SK-N-MC (cell line): Measurements from ENCODE around the gene HARS2.
"Not testable (repeated sequence)": the region's sequence is repeated elsewhere in the genome, so short reads cannot be mapped to it uniquely, and the experiment has no call there.

Experiments
- DNase-seq: peaks from one replicate; pipeline ENCODE4 v3.0.0-alpha.2; 2011; ENCODE audit warnings: low read depth, low spot score
- H3K27ac ChIP-seq: fragments of 200-600 bp; sonication (generic); 2 replicates; pipeline ENCODE4 v1.5.1; 2016; ENCODE audit warnings: mixed run types
- H3K36me3 ChIP-seq: fragments of 200-600 bp; sonication (generic); 2 replicates; pipeline ENCODE4 v1.6.1; 2017; ENCODE audit warnings: antibody characterized with exemption, low read length, mixed read lengths; ENCODE audit not compliant: insufficient read depth
- H3K4me3 ChIP-seq: fragments of 200-600 bp; sonication (generic); 2 replicates; pipeline ENCODE4 v1.5.1; 2016
- H3K9ac ChIP-seq: fragments of 200-600 bp; sonication (generic); 2 replicates; pipeline ENCODE4 v1.8.0; 2017; ENCODE audit warnings: mixed run types, mixed read lengths; ENCODE audit not compliant: insufficient read length
- H3K9me3 ChIP-seq: fragments of 200-600 bp; sonication (generic); 2 replicates; pipeline ENCODE4 v1.6.1; 2017; ENCODE audit warnings: low read depth, mild to moderate bottlenecking, antibody characterized with exemption, low read length, moderate library complexity, mixed read lengths
- EZH2 ChIP-seq: fragments of 200-600 bp; sonication (generic); IDR thresholded peaks from one replicate; pipeline ENCODE4 v1.6.1; 2017; ENCODE audit warnings: antibody characterized with exemption
- FOXP2 ChIP-seq: optimal IDR thresholded peaks from 2 replicates; pipeline ENCODE3; 2011; ENCODE audit warnings: mild to moderate bottlenecking, moderate library complexity; ENCODE audit not compliant: insufficient read depth; ENCODE audit errors: extremely low read length, control extremely low read depth
- POLR2AphosphoS5 ChIP-seq: IDR thresholded peaks from 2 replicates; pipeline ENCODE4 v1.6.1; 2012; ENCODE audit warnings: mild to moderate bottlenecking, low read depth, low read length, borderline replicate concordance

Gene HARS2

DNA sequence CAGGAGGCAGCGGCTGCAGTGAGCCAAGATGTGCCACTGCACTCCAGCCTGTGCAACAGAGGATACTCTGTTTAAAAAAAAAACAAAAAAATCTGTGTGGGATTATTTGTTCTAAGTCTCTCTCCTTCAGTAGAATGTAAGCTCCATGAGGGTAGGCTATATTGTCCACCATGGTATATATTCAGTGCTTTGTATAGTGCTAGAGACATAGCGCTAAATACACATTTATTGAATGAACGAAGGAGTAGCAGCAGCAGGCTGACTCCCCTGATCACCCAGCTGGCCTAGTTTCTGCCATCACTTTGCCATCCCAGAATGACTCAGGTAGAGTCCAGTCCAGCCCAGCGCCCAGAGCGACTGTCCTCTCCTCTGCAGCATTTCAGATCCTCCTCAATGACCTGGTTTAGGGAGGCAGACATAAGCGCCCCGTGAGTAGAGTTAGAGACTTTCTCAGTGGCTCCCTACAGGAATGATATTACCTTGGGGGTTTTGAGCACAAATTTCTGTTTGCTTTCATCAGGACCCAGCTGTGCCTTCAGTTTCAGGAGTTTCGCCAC lies 801 bp upstream of the HARS2 start:
- peak overlapping the region; percentile 95 for H3K4me3 ChIP-seq
- H3K9ac ChIP-seq: peak overlapping the region; percentile 96
- H3K36me3 ChIP-seq: peaks cover 47% of the 10 kb centered on the region
- no peak for DNase-seq
- no peaks in the 10 kb centered on the region for H3K9me3 ChIP-seq
- H3K27ac ChIP-seq: no peak overlapping the region
- no peak for TF ChIP-seq FOXP2
- TF ChIP-seq EZH2: no peak
- no peak for TF ChIP-seq POLR2AphosphoS5

DNA sequence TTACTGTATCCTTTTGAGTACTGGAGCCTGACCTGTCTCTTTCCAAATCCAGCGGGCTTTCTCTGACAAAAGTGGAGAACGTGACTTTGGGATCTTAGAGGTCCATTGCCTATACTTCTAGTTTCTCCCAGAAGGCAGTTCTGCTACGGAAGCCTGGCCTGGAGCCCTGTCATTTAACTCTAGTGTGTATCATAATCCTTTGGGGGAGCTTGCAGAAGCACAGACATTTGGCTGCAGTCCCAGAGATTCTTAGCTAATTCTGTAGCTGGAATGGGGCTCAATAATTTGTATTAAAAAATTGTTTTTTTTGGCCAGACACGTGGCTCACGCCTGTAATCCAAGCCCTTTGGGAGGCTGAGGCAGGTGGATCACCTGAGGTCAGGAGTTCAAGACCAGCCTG lies 3.0 kb downstream of the HARS2 start:
- H3K36me3 ChIP-seq: peaks cover 63% of the 10 kb centered on the region
- no peak overlapping the region for H3K9ac ChIP-seq
- H3K27ac ChIP-seq: no peak overlapping the region
- no peak overlapping the region for H3K4me3 ChIP-seq
- no peak for TF ChIP-seq EZH2
- TF ChIP-seq POLR2AphosphoS5: no peak
- no peak for TF ChIP-seq FOXP2
- no peaks in the 10 kb centered on the region for H3K9me3 ChIP-seq
- no peak for DNase-seq

DNA sequence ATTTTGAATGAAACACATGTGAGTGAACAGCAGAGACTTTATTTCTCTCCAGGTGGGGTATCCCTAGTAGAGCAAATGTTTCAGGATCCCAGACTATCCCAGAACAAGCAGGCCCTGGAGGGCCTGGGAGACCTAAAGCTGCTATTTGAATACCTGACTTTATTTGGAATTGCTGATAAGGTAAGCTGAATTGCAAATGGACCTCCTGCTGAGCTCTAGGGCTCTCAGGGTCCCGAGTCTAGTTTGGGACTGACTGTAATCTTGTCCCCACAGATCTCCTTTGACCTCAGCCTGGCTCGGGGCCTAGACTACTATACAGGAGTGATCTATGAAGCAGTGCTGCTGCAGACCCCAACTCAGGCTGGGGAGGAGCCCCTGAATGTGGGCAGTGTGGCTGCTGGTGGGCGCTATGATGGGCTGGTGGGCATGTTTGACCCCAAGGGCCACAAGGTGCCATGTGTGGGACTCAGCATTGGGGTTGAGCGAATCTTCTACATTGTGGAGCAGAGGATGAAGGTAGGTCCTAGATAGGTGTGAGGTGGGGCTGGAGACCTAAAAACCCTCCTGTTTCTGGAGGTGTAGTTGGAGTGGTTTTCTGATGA lies 5.7 kb downstream of the HARS2 start:
- no peak overlapping the region for H3K4me3 ChIP-seq
- H3K27ac ChIP-seq: no peak overlapping the region
- no peaks in the 10 kb centered on the region for H3K9me3 ChIP-seq
- peaks cover 61% of the 10 kb centered on the region for H3K36me3 ChIP-seq
- H3K9ac ChIP-seq: no peak overlapping the region
- no peak for DNase-seq
- no peak for TF ChIP-seq FOXP2
- TF ChIP-seq POLR2AphosphoS5: no peak
- no peak for TF ChIP-seq EZH2

DNA sequence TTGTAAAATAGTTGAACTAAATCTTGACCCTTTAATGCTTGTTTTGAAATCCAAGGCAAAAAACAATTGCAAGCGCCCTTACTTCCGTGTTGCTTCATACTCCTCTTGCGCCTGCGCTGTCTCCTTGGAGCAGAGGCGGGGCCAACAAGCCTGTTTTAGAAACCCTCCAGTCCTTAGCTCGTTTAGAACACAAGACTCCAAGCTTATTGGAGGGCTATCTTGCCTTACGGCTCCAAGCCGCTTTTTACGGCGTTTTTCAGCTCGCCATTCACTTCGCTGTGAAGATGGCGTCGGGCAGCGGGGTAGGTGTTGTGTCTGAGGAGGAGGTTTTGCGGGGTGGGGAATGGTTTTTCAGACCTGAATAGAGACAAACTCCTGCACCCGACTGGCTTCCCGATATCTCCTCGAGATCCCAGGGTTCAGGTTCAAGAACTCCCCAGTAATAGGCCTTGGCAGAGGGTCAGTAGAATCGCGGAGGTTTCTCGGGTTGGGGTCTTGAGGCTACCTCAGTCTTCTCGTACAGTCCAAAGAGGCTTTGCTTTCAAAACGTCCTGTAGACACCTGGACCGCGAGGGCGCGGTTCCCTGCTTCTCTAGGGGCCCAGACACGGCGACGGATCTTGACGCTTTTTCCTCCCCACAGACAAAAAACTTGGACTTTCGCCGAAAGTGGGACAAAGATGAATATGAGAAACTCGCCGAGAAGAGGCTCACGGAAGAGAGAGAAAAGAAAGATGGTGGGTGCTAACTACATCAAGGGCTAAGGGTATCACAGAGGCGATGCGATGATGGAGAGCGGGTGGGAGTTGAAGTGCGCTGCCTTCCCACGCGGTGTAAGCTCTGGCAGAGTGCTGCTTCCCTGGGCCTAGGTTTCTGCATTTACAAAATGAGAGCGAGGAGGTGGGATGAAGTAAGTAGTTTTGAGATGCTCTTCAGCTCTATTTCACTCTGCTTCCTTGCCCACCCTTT lies 9.2 kb downstream of the HARS2 start, which contains the start of gene ZMAT2:
Gene ZMAT2 (plus strand): TSS at position 271 of the 968 bp plus-strand sequence. CDS start 14 bp downstream, at position 285.
- H3K9ac ChIP-seq: peak within 1 kb of the TSS; percentile 90
- TF ChIP-seq EZH2 (no peak), POLR2AphosphoS5 (peak; percentile 94)
- peak; percentile 97 for DNase-seq
- H3K9me3 ChIP-seq: no peaks in the 10 kb centered on the region
- H3K27ac ChIP-seq: peak within 1 kb of the TSS; percentile 56; the same call in 1 of the 2 replicates
- H3K36me3 ChIP-seq: peaks cover 73% of the 10 kb centered on the region
- H3K4me3 ChIP-seq: peak within 1 kb of the TSS; percentile 92

DNA sequence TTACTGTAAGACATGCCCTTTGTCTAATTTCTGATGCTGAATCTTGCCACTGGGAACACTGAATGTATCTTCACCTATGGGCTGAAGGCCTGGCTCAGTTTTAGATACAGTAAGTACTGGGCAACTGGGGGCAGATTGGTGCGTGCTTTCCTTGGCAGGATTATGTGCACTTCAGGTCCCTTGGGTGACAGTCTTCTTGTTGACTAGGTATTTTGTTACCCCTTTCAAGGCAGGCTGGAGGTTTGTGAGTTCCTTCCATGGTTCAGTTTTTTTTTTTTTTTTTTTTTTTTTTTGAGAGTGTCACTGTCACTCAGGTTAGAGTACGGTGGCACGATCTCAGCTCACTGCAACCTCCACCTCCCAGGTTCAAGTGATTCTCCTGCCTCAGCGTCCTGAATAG lies 16.6 kb downstream of the HARS2 start:
- no peak for DNase-seq
- no peak overlapping the region for H3K9ac ChIP-seq
- H3K9me3 ChIP-seq: no peaks in the 10 kb centered on the region
- no peak overlapping the region for H3K27ac ChIP-seq
- no peak overlapping the region for H3K4me3 ChIP-seq
- H3K36me3 ChIP-seq: peaks cover 44% of the 10 kb centered on the region
- no peak for TF ChIP-seq FOXP2
- TF ChIP-seq EZH2: no peak
- no peak for TF ChIP-seq POLR2AphosphoS5

DNA sequence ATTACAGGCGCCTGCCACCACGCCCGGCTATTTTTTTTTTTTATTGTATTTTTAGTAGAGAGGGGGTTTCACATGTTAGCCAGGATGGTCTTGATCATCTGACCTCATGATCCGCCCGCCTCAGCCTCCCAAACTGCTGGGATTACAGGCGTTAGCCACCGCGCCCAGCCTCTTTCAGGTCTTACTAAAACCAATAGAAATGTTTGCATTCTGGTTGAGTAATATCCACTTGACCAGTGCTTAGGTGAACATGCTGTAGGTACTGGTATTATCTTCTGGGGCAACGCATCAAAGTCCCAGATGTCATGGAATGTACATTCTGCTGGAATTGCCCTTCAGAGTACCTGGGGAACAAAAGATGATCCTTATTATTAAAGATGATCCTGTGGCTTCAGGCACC lies 17.5 kb downstream of the HARS2 start:
- not testable (repeated sequence) for DNase-seq, H3K9ac ChIP-seq, H3K27ac ChIP-seq, H3K9me3 ChIP-seq, H3K4me3 ChIP-seq
- H3K36me3 ChIP-seq: peaks cover 35% of the 10 kb centered on the region

DNA sequence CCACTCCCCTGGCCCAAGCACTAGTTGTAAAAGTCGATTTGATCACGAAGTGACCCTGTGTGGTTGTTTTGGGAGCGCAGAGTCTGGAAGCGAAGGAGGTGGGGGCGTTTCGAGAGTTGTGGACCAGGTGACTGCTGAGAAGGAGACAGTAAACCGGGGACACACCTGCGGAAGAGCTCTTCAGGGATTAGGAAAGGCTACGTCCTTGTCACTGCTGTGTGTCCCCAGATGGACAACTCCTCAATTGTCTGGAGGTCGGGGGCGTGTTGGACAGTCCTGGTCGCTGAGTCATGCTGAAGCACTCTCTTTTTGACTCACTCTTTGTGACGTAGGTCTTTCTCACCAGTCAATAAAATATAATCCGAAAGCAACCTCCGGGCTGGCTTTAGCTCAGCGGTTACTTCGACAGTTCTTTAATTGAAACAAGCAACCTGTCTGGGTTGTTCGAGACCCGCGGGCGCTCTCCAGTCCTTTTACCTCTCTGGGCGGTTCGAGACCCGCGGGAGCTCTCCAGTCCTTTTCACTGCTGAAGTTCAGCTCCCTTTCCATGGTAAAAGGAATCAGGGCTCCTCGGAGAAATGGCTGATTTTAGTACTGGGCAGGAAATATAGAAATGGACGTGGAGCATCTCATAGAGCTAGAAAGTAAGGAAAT lies 19.8 kb downstream of the HARS2 start:
- Histone ChIP-seq H3K27ac (no peak overlapping the region), H3K9ac (no peak overlapping the region)
- no peak for DNase-seq

DNA sequence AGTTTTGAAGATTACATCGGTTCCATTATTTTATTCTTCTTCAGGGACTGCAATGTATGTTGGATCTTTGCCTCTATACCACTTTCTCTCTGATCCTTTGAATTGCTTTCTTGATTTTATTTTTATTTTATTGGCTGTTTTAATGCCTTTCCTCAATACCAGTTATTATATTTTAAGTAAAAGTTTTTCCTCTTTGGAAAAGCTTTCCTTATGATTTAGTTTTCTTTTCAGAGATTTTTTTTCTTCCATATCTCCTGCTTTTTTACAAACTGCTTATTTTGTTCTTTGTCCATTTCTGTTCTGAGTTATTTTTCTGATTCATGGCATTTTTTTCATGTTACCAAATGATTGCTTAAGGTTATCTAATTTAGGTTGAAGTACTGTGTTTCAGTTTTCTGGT lies 20.5 kb downstream of the HARS2 start:
- TF ChIP-seq FOXP2 (no peak), POLR2AphosphoS5 (no peak), EZH2 (no peak)
- no peaks in the 10 kb centered on the region for H3K9me3 ChIP-seq
- no peak overlapping the region for H3K27ac ChIP-seq
- no peak overlapping the region for H3K9ac ChIP-seq
- no peak overlapping the region for H3K4me3 ChIP-seq
- DNase-seq: no peak
- peaks cover 7% of the 10 kb centered on the region; the same call in 1 of the 2 replicates for H3K36me3 ChIP-seq

More for the DNA sequence above, 19.8 kb downstream of the HARS2 start:
- Histone ChIP-seq H3K36me3 (peaks cover 14% of the 10 kb centered on the region), H3K9me3 (no peaks in the 10 kb centered on the region), H3K4me3 (no peak overlapping the region)
- TF ChIP-seq FOXP2 (no peak), EZH2 (no peak), POLR2AphosphoS5 (no peak)
